NB4 (cell line): Measurements from ENCODE around the gene RAC2.

Experiments
- CTCF ChIP-seq: IDR thresholded peaks from one replicate; pipeline ENCODE4 v1.5.1; 2012; ENCODE audit warnings: low read depth, low read length
- POLR2A ChIP-seq: IDR thresholded peaks from 2 replicates; pipeline ENCODE4 v1.6.1; 2011; ENCODE audit warnings: mild to moderate bottlenecking; ENCODE audit not compliant: insufficient read length; ENCODE audit errors: extremely low read depth

- no peak for TF ChIP-seq CTCF
- TF ChIP-seq POLR2A: no peak
Measured at GRCh38 chr22:37267661-37268413, 23.8 kb upstream of the RAC2 start.
